Activated CD8-positive, alpha-beta memory T cell treated with anti-CD3 and anti-CD28 coated beads for 24 hours (primary cell): ENCODE measurements around the gene ARHGAP11B.
"Not testable (repeated sequence)": the region's sequence is repeated elsewhere in the genome, so short reads cannot be mapped to it uniquely, and the experiment has no call there.

Experiments
- DNase-seq: peaks from one replicate; pipeline ENCODE4 v3.0.0-alpha.2; 2020

ARHGAP11B gene

DNA sequence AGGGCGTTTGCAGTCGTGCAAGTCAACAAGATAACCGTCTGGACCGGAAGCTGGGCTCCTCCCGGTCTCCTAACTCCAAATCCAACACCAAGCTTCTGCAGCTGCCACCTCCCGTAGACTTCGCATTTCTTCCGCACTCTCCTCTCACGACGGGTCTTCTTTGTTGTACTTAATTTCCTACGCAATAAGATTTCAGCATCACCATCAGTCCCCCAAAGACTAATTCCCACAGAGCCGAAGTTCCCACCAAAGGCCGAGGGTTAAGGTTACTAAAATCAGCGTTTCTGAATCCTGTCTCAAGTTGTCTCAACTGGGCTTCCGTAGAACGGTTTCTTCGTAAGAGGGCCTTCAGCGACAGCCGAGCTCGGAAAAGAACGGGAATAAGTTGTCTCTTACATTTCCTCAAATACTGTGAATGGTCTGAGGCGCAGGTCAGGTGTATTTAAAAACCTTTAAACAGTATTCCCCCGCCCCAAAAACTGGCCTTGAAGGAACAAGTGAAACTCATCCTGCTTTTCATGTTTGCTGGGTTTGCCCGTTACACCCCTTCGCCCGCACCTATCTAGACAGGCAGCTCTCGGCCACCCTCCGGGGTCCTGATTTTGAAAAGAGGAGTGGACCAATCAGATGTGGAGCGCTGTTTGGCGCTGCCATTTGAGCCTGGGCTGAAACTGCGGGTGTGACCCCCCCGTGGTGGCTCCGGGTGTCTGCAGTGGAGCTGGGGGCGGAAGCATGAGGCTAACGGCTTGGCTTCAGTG, at the start of gene ARHGAP11B:
Gene ARHGAP11B, plus strand, starts transcription at position 693 of the 758 bp plus-strand sequence.
- peak; percentile 97 for DNase-seq

DNA sequence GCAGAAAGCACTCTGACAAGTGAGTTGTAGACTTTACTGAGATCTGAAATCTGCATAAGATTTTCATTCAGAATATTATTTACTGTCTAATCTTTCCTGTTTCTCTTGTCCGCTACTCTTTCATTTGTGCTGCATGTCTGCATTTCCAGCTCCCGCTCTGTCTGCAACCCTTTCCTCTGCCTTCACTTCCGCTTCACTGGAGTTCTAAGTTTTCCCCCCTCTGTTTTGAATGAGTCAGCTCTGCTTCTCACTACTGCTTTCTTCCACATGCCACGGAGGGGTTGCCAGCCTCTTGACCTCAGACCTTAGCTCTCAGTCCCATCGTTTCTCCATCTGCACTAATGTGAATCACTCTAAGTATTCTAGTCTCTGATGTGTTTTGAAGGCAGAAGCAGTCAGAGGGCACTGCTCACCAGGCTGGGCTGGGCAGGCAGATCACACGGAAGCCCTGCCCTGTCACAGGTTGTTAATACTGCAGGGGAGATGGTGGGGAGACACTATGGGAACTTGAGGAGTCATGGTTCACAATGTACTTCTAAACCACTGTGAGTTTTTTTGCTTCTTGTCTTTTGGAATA, 46.4 kb upstream of the ARHGAP11B start:
- DNase-seq, result not testable (repeated sequence)

DNA sequence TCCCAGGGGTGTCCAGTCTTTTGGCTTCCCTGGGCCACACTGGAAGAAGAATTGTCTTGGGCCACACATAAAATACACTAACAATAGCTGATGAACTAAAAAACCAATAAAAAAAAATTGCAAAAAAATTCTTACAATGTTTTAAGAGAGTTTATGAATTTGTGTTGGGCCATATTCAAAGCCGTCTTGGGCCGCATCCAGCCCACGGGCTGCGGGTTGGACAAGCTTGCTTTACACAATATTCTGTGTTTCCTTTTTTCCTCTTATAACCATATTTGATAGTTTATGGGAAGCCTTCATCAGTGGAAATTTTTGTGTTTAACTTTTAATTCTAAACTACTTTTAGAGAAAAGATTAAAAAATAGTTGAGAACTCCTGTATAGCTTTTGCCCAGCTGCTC, 45.2 kb upstream of the ARHGAP11B start:
- not testable (repeated sequence) for DNase-seq

DNA sequence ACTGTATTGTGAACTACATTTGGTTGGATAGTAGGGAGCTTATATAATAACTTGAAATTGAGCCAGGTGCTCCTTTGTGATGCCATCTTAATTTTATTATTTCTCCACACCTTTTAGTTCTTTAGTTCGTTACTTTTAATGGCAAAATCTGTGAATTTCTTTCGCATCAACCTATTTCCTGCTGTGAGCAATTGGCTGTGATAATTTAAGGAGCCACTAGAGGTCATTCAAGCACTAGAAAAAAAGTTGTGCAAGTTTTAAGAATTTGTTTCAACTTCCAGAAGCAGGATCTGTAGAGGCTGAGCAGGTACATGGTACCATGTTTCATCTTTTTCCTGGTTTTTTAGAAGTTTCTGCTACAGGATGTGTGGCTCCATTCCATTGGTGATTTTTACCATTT, 27.0 kb upstream of the ARHGAP11B start:
- not testable (repeated sequence) for DNase-seq

DNA sequence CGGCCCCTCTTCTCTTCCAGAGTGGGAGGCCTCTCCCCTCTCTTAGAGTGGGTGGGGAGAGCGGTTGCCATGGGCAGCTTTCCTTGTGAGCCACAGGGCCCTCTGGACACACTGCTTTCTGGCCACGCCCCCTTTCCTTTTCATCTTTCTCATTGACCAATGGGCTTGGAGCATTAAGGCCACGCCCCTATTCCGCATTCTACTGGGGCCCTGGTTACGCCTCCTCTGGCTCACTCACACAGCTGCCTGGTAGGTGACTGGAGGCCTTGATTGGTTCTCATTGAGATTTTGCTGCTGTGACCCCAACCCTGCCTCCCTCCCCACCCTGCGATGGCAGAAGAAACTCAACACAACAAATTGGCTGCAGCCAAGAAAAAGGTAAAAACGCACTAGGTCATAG, 22.1 kb upstream of the ARHGAP11B start, which contains the start of gene GOLGA8H:
Gene GOLGA8H, plus strand, starts transcription at position 233 of the 400 bp plus-strand sequence. Its CDS starts 98 bp downstream, at position 331.
- not testable (repeated sequence) for DNase-seq

DNA sequence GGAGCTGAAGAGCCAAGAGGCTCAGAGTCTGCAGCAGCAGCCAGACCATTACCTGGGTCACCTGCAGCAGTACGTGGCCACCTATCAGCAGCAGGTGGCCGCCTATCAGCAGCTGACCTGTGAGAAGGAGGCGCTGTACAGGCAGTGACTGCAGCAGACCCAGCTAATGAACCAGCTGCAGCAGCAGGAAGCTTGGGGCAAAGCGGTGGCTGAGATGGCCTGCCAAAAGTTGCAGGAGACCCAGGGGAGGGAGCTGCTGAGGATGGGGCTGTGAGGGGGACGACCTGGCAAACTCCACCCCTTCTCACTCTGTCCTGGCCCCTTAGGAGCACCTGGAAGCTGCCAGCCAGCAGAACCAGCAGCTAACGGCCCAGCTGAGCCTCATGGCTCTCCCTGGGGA, 13.7 kb upstream of the ARHGAP11B start:
- DNase-seq, result not testable (repeated sequence)

DNA sequence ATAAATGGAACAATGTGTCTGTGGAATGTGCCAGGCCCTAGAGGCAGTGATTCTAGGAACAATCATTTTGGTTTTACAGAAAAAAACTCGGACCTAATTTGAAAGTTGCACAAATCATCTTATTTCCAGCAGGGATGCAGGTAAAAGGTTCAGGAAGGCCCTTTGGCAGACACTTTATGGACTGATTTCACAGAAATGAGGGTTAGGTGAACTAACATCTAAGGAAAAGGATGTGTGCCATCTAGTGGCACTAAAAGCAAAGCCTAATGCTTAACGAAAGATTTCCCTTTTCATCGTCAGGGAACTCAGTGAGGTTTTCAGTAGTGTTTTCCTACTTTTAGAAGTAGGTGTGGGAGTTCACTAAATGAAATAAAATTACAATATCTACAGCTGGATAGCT, 4.6 kb upstream of the ARHGAP11B start:
- not testable (repeated sequence) for DNase-seq

DNA sequence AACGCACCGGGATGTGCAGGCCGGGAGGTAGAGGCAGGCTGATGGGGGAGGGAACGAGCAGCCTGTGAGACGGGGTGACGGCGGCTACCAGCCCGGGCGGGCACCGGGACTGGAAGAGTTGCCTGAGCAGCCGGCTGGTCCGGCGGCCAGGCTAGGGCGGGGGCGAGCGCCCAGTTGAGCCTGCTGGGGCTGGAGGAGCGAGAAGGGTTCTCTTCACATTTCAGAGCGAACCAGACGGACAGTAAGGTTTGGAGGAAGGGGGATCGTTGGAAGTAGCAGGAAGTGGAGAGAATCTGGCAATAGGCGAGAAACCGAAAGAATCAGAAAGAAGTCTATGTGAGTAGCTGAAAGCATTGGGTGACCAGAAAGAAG, 252 bp downstream of the ARHGAP11B start:
- DNase-seq, result peak; percentile 66

DNA sequence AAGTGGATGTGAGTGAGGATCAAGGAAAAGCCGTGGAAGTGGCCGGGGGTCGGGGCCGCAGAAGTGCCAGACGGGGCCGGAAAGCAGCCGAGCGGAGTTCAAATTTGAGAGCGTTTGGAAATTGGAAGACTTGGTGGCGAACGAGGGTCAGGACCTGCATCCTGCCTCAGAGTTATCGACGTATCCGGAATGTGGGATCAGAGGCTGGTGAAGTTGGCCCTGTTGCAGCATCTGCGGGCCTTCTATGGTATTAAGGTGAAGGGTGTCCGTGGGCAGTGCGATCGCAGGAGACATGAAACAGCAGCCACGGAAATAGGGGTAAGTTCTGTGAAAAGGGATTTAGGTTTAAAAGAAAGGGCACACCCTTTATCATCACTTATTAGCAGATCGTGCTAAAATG, 704 bp downstream of the ARHGAP11B start:
- DNase-seq, result not testable (repeated sequence)

DNA sequence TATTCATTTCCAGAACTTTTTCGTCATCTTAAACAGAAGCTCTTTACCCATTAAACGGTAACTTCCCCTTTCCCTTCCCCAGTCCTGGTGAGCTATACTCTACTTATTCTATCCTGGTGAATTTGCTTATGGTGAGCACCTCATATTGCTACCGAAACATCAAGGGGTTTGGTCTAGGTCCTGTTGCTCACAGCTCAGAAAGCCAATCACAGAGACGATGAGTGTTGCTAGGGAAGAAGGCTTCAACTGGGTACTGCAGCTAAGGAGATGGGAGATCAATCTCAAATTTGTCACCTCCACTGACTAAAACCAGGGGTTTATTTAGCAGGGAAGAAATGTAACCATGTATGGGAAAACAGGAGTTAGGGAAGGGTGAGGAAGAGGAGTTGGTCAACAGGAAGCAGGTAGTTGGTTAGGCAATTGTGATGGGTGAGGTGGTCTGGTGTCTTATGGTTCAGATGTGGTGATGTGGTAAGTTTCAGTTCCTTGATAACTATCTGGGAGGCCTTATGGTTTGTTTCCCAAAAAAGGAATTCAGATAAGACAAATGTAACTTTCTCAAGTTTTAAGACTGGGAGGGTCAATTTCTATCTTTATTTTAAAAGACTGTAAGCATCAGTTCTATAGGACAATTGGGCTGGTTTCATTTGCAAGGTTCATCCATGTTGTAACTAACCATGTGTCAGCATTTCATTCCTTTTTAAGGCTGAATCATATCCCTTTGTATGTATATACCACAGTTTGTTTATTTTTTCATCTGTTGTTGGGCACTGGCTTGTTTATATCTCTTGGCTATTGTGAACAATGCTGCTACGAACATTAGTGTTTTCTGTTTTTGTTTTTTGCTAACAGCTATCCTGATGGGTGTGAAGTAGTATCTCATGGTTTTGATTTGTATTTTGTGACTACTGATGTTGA, 24.3 kb downstream of the ARHGAP11B start:
- no peak for DNase-seq

DNA sequence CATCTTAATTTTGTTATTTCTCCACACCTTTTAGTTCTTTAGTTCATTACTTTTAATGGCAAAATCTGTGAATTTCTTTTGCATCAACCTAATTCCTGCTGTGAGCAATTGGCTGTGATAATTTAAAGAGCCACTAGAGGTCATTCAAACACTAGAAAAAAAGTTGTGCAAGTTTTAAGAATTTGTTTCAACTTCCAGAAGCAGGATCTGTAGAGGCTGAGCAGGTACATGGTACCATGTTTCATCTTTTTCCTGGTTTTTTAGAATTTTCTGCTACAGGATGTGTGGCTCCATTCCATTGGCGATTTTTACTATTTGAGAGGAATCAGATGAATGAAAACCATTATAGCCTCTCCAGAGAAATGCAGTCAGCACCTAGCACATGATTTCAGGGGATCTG, 35.2 kb downstream of the ARHGAP11B start:
- DNase-seq, result not testable (repeated sequence)

DNA sequence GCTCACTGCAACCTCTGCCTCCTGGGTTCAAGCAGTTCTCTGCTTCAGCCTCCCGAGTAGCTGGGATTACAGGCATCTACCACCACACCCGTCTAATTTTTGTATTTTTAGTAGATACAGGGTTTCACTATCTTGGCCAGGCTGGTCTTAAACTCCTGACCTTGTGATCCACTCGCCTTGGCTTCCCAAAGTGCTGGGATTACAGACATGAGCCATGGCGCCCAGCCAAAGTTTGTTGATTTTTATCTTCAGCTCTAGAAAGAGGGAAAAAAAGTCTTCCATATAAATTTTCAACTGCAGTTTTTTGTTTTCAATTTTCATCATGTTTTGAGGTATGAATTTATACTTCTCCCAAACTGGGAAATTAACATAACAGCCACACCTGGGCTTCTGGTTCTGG, 43.7 kb downstream of the ARHGAP11B start:
- not testable (repeated sequence) for DNase-seq

DNA sequence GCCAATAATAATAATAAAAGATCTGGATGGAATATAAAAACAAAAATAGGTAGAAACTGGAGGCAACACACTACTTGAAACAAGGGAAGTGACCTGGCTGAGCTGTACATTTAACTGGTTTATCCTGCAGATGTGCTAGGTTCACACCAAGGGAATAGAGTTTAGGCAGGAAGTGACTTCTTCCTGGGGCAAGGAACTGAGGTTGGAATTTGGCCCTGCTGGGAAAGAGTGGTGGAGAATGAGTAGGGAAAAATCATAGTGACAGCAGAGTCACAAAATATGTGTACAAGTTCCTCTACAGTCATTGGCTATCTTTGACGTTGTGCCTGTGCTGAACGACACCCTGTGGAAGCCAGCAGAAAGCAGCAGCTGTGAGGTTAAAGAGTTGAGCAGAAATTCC, 44.1 kb downstream of the ARHGAP11B start:
- no peak for DNase-seq

DNA sequence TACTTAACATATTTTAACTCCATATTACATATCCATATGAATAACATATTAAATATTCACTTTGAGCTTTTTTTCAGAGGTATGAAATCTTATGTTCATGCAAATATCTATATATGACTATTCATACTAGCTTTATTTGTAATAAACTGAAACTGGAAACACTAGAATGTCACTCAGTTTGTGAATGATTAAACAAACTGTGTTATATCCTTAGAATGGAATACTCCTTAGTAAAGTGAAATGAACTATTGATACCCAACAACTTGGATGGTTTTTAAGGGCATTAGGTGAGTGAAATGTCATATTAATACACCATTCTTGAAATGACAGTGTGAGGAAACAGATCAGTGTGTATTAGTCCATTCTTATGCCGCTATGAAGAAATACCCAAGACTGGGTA, 45.4 kb downstream of the ARHGAP11B start:
- DNase-seq, result no peak

DNA sequence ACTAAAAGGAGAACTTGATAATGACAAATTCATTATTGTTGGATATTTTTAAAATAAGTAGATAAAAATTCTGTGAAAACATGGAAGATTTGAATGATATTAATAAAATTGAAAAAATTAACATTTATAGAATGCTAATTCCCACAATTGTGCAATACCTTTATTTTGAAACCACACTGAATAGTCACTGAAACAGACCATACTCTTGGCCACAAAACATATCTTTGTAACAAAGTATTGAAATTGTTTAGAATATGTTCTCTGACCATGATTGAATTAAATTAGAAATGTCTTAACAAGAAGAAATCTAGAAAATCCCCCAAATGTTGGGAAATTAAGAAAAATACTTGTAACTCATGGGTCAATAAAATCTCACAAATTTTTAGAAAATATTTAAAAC, 49.2 kb downstream of the ARHGAP11B start:
- DNase-seq, result no peak

DNA sequence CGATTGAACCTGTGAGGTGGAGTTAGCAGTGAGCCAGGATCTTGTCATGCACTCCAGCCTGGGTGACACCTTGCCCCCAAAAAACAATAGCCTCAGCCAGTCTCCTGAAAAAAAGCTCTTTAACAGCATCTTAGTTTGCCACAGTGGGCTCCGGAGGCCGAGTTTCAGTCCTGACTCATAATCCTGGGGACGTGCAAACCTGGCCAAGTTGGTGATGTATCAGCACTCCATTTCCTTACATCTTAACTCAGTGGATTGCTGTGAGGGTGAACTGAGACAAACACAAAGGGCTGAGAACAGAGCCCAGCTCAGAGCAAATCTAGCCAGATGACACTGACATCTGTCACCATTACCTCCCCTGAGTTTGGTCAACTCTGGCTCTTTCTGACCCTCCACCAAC, 50.0 kb downstream of the ARHGAP11B start:
- DNase-seq, result not testable (repeated sequence)

DNA sequence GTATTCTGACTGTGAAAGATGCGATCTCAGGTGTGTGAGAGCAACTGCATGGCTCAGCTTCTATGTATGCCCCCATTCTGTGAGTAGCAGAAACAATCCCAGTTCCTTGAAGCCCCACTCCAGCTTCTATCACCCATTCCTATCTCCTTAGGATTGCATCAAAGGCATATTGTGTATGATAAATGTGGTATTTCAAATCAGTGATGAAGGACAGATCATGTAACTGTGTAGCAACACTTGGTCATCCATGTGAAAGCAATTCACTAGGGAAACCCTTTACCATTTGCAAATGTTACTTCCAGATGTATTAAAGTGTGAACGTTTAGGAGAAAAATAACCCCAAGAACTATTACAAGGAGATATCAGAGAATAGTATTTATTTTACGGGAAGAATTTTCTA, 55.1 kb downstream of the ARHGAP11B start:
- DNase-seq, result not testable (repeated sequence)

DNA sequence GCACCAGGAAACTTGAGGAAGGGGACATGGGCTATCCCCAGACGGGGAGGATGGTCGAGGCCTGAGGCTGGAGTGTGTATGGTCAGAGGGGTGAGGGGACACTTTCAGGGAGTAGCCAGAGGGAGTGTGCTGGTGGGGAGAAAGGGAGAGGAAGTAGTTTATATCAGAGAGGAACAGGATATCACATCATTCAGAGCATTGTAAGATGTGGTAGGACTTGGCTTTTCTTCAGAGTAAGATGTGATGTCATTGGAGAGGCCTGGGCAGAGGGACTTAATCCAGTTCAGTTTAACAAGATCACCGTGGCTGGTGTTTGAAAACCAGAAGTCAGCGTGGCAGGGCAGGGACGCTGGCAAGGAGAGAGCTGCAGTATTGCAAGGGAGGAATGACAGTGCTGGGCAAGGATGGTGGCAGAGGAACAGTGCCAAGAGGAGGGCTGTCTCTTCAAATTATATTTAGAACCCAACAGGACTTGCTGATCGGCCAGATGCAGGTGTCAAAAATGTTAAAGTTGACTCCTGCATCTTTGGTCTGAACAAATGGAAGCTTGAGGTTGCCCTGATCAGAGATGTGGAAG, 59.9 kb downstream of the ARHGAP11B start:
- DNase-seq, result not testable (repeated sequence)

DNA sequence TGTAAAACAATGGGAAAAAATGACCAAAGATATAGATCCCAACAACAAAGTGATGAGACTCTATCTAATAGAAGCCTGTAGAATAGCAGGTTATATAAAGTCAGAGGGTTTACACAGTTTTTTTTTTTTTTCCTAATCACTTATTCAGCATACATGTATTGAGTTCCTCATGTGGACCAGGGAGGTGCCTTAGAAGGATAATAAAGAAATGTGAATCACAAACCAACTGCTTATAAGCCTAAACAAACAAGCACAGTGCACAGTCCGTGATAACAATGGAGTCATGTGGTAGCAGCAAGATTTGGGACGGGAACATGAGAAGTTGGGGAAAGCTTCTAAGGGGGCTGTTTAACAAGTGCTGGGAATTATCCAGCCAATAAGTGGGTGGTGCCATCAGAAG, 60.7 kb downstream of the ARHGAP11B start:
- DNase-seq, result not testable (repeated sequence)
